ENCODE results near the gene FOXO6. TPM values are rescaled to one million over a fixed set of nuclear protein-coding genes. Genes with fewer than 3 reads are reported as not detected.

Gene FOXO6
- total and polyA plus RNA-seq, 10 of the 15 experiments (the other 5 are each of a cell fraction or from before 2014, with no cell fraction given) = 0.37 TPM; not detected in 9

- TF ChIP-seq, protein P1, sequence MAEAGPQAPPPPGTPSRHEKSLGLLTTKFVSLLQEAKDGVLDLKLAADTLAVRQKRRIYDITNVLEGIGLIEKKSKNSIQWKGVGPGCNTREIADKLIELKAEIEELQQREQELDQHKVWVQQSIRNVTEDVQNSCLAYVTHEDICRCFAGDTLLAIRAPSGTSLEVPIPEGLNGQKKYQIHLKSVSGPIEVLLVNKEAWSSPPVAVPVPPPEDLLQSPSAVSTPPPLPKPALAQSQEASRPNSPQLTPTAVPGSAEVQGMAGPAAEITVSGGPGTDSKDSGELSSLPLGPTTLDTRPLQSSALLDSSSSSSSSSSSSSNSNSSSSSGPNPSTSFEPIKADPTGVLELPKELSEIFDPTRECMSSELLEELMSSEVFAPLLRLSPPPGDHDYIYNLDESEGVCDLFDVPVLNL (IDR thresholded peaks at IDR 0.05; ENCODE audit: low read depth, low read length) = no peak
- 0 out of 2 replicates have a peak, but pooled peaks have one; percentile 40 for TF ChIP-seq ZNF217 (IDR thresholded peaks at IDR 0.05)
- no peak for TF ChIP-seq IKZF2 (IDR thresholded peaks at IDR 0.05)
- TF ChIP-seq BCLAF1 (IDR thresholded peaks at IDR 0.05) = no peak
- no peak for TF ChIP-seq USF1 (IDR thresholded peaks at IDR 0.05; ENCODE audit: borderline replicate concordance, extremely low read length, insufficient read depth, low read depth, low read length)
- TF ChIP-seq DPF2 (IDR thresholded peaks at IDR 0.05) = peak; percentile 57; the same call in 1 of the 2 replicates
- TF ChIP-seq MEF2B (IDR thresholded peaks at IDR 0.05; ENCODE audit: partially characterized antibody, poor library complexity, severe bottlenecking) = no peak
- no peak for TF ChIP-seq SREBF2 (IDR thresholded peaks at IDR 0.05; ENCODE audit: low read length)
- no peak for TF ChIP-seq CHD2 (IDR thresholded peaks at IDR 0.05; ENCODE audit: borderline replicate concordance, low read depth, low read length)
- TF ChIP-seq NRF1 (conservative IDR thresholded peaks at IDR 0.05; ENCODE audit: low read depth, low read length) = no peak
- no peak for TF ChIP-seq SUPT20H (IDR thresholded peaks at IDR 0.05; ENCODE audit: borderline replicate concordance, control insufficient read depth, low read depth, low read length)
- peak in 1 of 2 experiments; percentile 64; a peak in 2 of 4 replicates for TF ChIP-seq BHLHE40 (IDR thresholded peaks at IDR 0.05; ENCODE audit: borderline replicate concordance in 1 of 2, low read depth in 2 of 2, low read length in 1 of 2)
- TF ChIP-seq SUZ12 (IDR thresholded peaks at IDR 0.05; ENCODE audit: unreplicated experiment) = no peak
- no peak for TF ChIP-seq ELK1 (IDR thresholded peaks at IDR 0.05; ENCODE audit: low read depth, low read length)
- TF ChIP-seq, protein P2, sequence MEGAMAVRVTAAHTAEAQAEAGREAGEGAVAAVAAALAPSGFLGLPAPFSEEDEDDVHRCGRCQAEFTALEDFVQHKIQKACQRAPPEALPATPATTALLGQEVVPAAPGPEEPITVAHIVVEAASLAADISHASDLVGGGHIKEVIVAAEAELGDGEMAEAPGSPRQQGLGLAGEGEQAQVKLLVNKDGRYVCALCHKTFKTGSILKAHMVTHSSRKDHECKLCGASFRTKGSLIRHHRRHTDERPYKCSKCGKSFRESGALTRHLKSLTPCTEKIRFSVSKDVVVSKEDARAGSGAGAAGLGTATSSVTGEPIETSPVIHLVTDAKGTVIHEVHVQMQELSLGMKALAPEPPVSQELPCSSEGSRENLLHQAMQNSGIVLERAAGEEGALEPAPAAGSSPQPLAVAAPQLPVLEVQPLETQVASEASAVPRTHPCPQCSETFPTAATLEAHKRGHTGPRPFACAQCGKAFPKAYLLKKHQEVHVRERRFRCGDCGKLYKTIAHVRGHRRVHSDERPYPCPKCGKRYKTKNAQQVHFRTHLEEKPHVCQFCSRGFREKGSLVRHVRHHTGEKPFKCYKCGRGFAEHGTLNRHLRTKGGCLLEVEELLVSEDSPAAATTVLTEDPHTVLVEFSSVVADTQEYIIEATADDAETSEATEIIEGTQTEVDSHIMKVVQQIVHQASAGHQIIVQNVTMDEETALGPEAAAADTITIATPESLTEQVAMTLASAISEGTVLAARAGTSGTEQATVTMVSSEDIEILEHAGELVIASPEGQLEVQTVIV (IDR thresholded peaks at IDR 0.05; ENCODE audit: borderline replicate concordance, partially characterized antibody) = no peak
- no peak for TF ChIP-seq CREB1 (IDR thresholded peaks at IDR 0.05; ENCODE audit: low read depth)
- TF ChIP-seq, protein P3, sequence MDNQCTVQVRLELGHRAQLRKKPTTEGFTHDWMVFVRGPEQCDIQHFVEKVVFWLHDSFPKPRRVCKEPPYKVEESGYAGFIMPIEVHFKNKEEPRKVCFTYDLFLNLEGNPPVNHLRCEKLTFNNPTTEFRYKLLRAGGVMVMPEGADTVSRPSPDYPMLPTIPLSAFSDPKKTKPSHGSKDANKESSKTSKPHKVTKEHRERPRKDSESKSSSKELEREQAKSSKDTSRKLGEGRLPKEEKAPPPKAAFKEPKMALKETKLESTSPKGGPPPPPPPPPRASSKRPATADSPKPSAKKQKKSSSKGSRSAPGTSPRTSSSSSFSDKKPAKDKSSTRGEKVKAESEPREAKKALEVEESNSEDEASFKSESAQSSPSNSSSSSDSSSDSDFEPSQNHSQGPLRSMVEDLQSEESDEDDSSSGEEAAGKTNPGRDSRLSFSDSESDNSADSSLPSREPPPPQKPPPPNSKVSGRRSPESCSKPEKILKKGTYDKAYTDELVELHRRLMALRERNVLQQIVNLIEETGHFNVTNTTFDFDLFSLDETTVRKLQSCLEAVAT (IDR thresholded peaks at IDR 0.05) = no peak
Measured at GRCh38 chr1:41361495-41362356, 492 bp downstream of the FOXO6 start (continued).
